AG04449 (cell line): Measurements from ENCODE around the gene LGALS1.
"Not testable (repeated sequence)": the region's sequence is repeated elsewhere in the genome, so short reads cannot be mapped to it uniquely, and the experiment has no call there.

Source experiments
- CTCF ChIA-PET: fragments of 350-600 bp; formaldehyde crosslinking; extraction: SDS; loops from one replicate; lab custom pipeline; 2021; ENCODE audit warnings: antibody characterized with exemption; lab: Yijun Ruan, JAX
- POLR2A ChIA-PET: fragments of 400-600, 350-600 bp; formaldehyde crosslinking; extraction: SDS; loops from one replicate; lab custom pipeline; 2020; ENCODE audit warnings: antibody characterized with exemption, inconsistent platforms; lab: Yijun Ruan, JAX
- DNase-seq: peaks from one replicate; pipeline ENCODE4 v3.0.0-alpha.2; 2010; ENCODE audit warnings: low read depth, low spot score
- H3K4me3 ChIP-seq: 2 replicates; pipeline ENCODE4 v1.5.1; 2011; ENCODE audit warnings: low read depth, mild to moderate bottlenecking, control low read depth, low read length
- CTCF ChIP-seq: IDR thresholded peaks from one replicate; pipeline ENCODE4 v1.5.1; 2011; ENCODE audit warnings: mild to moderate bottlenecking, moderate library complexity, low read length, control low read depth, inconsistent platforms; ENCODE audit not compliant: insufficient read depth; ENCODE audit errors: missing control alignments

Gene LGALS1

GRCh38 chr22:37650463-37651136 is 24.8 kb upstream of the LGALS1 start:
- TF ChIP-seq CTCF, result no peak
- ChIA-PET CTCF (interaction anchor here (1.3 to 26.0 kb wide), 2 partner anchors 11 to 144 kb away, joined by 3 to 430 read pairs; partner anchors contain the start of gene SH3BP1), POLR2A (interaction anchor here (1.2 kb wide), 1 partner anchor 8 kb away, joined by 3 read pairs; the partner anchor contains the start of gene PDXP)
- no peak overlapping the region for H3K4me3 ChIP-seq
- no peak for DNase-seq

GRCh38 chr22:37654563-37655251 is 20.7 kb upstream of the LGALS1 start:
- TF ChIP-seq CTCF, result no peak
- CTCF ChIA-PET, result interaction anchor here (26.0 kb wide), 1 partner anchor 15 kb away, joined by 430 read pairs; the partner anchor contains the start of gene SH3BP1
- POLR2A ChIA-PET, result no interaction called here

GRCh38 chr22:37655252-37655563 is 20.2 kb upstream of the LGALS1 start:
- TF ChIP-seq CTCF, result no peak
- DNase-seq, result no peak
- ChIA-PET CTCF (interaction anchor here (26.0 kb wide), 1 partner anchor 16 kb away, joined by 430 read pairs; the partner anchor contains the start of gene SH3BP1), POLR2A (no interaction called here)
- H3K4me3 ChIP-seq, result no peak overlapping the region

More at GRCh38 chr22:37654563-37655251, 20.7 kb upstream of the LGALS1 start:
- no peak overlapping the region for H3K4me3 ChIP-seq
- DNase-seq, result no peak

GRCh38 chr22:37656583-37656982 is 18.9 kb upstream of the LGALS1 start:
- not testable (repeated sequence) for DNase-seq, H3K4me3 ChIP-seq
- ChIA-PET CTCF (interaction anchor here (7.4 to 26.0 kb wide), 2 partner anchors 17 to 28 kb away, joined by 121 to 430 read pairs; partner anchors contain the start of genes NOL12 and SH3BP1), POLR2A (interaction anchor here (2.3 kb wide), 1 partner anchor 19 kb away, joined by 52 read pairs; the partner anchor contains the start of gene LGALS1)

GRCh38 chr22:37657590-37658132 is 17.8 kb upstream of the LGALS1 start:
- no peak for TF ChIP-seq CTCF
- H3K4me3 ChIP-seq, result peak overlapping the region; percentile 73
- no peak for DNase-seq
- CTCF ChIA-PET, result interaction anchor here (0.6 to 26.0 kb wide), 7 partner anchors 9 to 134 kb away, joined by 3 to 430 read pairs (median 4); partner anchors contain the start of genes NOL12 and SH3BP1
- POLR2A ChIA-PET, result interaction anchor here (0.9 to 3.0 kb wide), 9 partner anchors 8 to 29 kb away, joined by 3 to 52 read pairs (median 8); partner anchors contain the start of genes LGALS1 and NOL12

- POLR2A ChIA-PET, result interaction anchor here (0.9 to 3.0 kb wide), 9 partner anchors 8 to 28 kb away, joined by 3 to 52 read pairs (median 8); partner anchors contain the start of genes LGALS1 and NOL12
- CTCF ChIA-PET, result interaction anchor here (1.0 to 26.0 kb wide), 8 partner anchors 9 to 133 kb away, joined by 3 to 430 read pairs (median 4); partner anchors contain the start of genes LGALS1, NOL12 and SH3BP1
- no peak for TF ChIP-seq CTCF
- peak; percentile 100 for DNase-seq
- peak within 1 kb of the TSS; percentile 78 for H3K4me3 ChIP-seq
Measured at GRCh38 chr22:37658133-37659065, 17.0 kb upstream of the LGALS1 start, which contains the start of gene PDXP. TSS of gene PDXP (plus strand) at chr22:37658723. CDS start at chr22:37658783, 60 bp downstream.
